HG02571 (cell line): ENCODE measurements around the gene TMPRSS3.

Experiments
- ATAC-seq: cut with Tn5 transposase; IDR thresholded peaks from one replicate; pipeline ENCODE4 v1.9.1; 2021; ENCODE audit warnings: mild to moderate bottlenecking, moderate library complexity; ENCODE audit not compliant: unreplicated experiment

The TMPRSS3 gene

GRCh38 chr21:42390193-42390592 lies 5.7 kb downstream of the TMPRSS3 start:
- no peak for ATAC-seq

DNA sequence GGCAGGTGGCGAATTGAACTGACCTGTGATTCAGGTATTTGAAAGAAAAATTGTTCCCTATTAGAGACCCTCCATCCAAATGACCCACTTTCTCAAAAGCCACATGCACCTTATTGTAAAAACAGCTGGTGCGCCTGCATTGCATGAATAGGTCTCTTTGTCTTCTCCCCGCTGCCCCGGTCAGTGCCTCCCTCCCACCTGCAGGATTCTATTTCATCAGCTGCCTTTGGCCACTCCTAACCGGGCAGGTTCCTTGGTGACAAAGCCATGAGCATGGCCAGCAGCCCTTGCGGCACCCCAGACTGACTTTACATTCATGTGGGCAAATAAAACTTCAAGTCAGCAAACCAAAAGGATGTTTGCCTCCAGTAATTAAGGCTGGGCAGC lies 6.4 kb downstream of the TMPRSS3 start:
- no peak for ATAC-seq

GRCh38 chr21:42388740-42389448 lies 7.0 kb downstream of the TMPRSS3 start:
- ATAC-seq, result no peak

DNA sequence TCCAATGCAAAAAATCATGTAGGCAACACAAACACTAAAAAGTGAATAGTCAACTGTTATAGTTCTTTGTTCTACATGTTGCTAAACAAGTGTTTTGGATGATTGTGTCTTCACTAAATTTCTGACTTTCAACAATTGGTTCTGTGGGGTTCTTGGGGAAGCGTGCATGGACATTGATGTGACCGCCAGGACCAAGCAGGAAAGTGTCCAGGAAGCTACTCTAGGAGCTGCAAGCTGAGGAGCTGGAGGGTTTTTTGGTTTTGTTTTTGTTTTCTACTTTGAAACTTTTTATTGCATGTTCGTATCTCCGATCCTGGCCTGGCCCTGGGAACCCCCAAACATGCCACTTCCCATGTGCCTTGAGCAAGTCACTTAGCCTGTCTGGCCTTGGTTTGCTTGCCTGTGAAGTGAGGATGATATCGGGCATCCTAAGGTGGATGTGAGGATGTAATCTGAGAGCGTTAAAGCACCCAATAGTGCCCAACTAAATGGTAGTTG lies 8.0 kb downstream of the TMPRSS3 start:
- no peak for ATAC-seq

DNA sequence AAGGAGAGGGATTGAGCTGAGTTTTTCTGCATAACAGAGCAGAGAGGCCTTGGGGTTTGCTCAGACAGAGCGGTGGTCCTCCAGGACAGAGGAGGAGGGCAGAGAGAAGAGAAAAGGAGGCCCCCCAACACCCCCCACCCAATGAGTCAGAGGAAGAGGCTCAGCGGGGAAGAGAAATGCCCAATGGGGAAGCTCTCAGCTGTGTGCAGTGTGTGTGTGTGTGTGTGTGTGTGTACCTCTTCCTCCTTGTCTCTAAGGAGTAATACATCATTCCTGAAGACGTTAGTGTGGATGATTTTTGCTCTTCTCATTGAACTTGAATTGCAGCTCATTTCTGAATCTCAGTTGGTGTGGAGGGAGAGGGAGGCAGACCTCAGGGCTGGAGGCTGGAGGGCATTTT lies 8.7 kb downstream of the TMPRSS3 start:
- no peak for ATAC-seq

- ATAC-seq, result no peak
Observed at GRCh38 chr21:42386034-42386591, 9.7 kb downstream of the TMPRSS3 start.

DNA sequence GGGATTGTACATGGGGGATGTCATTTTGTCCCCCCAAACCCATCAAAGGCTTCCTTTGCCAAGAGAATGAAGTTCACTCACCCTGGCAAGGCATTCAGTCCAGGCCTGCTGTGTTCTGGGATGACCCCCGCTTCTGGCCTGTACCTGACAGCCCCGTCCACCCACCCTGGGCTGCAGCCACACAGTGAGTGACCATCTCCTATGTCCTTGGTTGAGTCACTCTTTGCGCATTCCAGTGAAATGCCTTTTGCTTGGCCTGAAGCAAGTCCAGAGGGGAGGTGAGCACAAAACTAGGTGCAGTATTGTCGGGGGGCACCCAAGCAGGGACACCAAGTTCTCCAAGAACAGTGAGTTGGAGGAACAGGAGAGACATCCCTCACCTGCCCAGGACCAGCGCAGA lies 10.2 kb downstream of the TMPRSS3 start:
- no peak for ATAC-seq

DNA sequence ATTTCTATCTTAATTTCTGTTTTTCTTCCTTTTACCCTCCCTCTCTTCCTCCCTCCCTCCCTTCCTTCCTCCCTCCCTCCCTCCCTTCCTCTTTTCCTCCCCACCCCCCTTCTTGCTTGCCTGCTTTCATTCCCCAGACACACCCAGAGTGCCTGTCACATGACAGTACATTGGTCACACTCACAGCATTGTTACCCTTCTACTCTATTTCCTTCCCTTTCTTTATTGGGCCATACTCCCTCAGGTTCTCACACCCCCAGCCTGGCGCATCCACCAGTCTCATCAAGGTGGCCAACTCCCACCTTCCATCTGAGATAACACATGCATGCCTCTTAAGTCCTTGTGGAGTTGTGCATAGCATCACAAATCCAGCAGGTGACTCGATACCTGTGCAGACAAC lies 10.9 kb downstream of the TMPRSS3 start:
- ATAC-seq, result no peak

DNA sequence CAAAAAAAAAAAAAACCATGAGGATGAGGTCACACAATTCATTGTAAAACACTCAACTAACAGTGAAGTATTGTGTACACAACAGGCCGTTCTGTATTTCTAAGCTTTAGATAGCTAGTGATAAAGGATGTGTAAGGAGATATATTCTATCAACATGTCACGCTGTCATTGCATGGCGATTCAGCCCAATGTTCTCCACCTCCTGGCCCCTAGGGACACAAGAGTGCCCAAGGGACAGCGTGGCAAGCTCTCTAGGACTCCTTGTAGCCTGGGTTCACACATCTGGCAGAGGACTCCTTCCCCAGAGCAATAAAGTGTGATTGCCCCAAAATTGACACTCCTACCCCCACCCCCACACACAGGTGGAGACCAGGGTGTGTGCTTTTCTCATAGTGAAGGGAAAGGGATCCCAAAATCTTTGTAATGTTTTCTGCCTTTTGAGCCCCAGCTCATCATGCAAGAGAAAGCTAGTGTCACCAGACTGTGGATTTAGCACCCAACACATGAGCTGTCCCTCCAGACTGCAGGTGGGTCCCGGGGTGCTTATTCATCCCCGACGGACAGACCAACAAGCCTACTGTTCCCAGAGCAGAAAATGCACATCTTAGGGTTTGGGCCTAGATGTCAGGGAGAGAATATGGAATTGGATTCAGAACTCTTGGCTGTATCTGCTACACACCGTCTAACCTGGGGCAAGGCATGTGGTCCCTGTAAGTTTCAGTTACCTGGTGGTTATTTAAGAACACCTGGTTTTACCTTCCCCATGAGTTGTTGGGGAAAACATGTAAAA lies 11.5 kb downstream of the TMPRSS3 start:
- ATAC-seq, result no peak

- no peak for ATAC-seq
Observed at GRCh38 chr21:42383331-42383730, 12.5 kb downstream of the TMPRSS3 start.

DNA sequence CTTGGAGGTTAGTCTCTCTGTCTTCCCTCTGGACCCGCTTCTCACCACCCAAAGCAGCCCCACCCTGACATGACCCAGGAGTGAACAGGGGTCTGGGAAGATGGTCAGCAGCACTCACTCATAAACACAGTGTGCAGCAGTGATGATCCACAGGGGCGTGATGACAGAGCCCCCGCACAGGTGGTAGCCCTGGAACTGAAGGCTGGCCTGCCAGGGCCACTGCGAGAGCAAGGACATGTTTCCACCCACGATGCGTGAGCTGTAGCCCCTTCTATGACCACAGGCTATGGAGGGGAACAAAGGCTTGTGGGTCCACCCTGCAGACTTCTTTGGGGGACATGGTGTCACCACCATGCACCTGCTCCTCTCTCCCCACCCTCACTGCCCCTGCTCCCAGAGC lies 12.9 kb downstream of the TMPRSS3 start:
- ATAC-seq, result no peak

GRCh38 chr21:42381347-42381984 lies 14.4 kb downstream of the TMPRSS3 start:
- no peak for ATAC-seq

- ATAC-seq, result no peak
Observed at GRCh38 chr21:42379426-42380215, 16.2 kb downstream of the TMPRSS3 start.

- no peak for ATAC-seq
Observed at GRCh38 chr21:42378418-42378817, 17.4 kb downstream of the TMPRSS3 start.

GRCh38 chr21:42377951-42378340 lies 17.9 kb downstream of the TMPRSS3 start:
- ATAC-seq, result no peak

DNA sequence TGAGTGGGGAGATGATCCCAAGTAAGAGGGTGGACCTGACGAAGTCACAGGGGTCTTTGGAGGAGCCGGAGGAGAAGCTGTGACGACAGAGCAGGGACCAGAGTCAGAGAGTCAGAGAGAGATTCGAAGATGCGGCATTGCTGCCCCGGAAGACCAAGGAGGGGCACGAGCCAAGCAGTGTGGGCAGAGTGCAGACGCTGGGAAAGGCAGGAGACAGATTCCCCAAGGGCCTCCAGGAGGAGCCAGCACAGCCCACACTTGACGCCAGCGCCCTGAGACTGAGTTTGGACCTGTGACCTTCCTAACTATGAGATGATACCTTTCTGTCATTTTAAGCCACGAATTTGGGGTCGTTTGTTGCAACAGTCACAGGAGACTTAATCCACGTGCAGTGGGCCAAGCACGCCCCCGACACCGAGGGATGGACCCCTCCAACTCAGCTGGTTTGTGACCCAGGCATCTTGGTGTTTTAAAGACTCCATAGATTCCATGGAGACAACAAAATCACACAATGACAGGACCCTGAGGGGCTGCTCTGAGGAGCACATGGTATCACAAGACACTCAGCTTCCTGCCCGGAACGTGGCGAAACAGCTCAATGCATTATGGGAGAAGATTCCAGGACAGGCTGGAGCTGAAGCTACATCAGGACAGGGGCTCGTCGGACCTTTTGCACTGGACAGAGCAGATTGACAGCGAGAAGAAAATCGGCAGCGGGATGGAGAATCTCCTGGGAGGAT lies 18.5 kb downstream of the TMPRSS3 start:
- no peak for ATAC-seq

DNA sequence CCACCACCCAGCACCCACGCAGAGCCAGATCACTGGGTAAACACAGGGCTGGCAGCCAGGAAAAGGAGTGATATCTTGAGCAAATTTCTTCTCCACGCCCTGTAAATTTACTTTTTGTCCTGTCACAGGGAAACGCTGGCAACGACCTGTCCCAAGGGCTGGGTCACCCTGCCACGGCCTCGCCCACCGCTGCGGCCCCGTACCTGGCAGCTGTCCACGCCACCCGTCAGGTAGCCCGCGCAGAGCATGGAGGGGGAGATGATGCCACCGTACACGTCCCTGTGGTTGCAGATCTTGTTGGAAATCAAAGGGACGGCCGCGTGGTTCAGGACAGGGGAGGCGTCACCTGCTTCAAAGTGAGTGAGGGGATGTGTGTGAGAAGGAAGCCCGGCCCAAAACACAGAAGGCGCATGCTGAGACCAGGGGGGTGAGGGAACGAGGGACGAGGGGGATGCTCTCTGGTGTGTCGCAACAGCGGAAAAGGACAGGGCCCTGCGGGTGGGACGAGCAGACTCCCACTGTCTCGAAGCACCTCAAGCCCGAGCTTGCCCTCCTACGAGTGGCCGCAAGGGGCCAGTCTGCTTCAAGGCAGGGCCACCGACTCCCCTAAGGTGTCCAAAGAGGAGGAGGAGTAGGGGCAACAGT lies 19.4 kb downstream of the TMPRSS3 start:
- no peak for ATAC-seq

DNA sequence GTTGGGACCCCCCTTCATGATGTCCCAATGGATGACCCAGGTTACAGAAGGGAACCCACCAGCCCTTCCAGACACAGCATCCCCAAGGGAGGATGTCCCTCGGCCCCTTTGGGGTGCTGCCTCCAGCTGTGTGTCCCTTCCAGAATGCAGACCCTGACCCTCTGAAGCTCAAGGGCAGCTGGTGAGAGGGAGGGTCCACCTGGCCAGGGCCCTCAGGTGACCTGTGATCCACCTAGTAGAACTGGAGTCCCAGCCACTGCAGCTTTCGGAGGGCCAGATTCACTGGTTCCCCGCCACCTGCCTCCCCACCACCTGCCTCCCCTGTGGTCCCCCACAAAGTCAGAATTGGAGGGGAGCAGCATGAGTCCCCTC lies 19.9 kb downstream of the TMPRSS3 start:
- no peak for ATAC-seq

DNA sequence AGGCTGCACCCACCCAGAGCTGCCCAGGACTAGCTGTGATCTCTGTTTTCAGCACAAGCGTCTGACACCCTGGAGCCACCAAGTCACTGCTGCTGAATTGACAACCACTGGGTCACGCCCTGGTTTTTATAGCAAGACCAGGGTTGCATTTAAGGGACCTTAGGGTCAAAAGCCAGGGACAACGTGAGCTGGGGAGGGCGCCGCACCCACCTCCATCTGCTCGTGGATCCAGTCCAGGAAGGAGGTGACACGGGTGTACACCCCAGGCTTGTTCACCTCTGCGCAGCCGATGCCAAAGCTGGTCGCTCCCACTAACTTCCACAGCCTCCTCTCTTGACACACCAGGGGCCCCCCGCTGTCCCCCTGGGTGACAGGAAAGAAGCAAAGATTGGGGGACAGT lies 20.3 kb downstream of the TMPRSS3 start:
- ATAC-seq, result no peak
